HuH-7.5 (cell line): ENCODE results near the gene WDR93.

Experiments
- DNase-seq: peaks from one replicate; pipeline ENCODE4 v3.0.0; 2011; ENCODE audit warnings: low spot score

Gene WDR93

DNA sequence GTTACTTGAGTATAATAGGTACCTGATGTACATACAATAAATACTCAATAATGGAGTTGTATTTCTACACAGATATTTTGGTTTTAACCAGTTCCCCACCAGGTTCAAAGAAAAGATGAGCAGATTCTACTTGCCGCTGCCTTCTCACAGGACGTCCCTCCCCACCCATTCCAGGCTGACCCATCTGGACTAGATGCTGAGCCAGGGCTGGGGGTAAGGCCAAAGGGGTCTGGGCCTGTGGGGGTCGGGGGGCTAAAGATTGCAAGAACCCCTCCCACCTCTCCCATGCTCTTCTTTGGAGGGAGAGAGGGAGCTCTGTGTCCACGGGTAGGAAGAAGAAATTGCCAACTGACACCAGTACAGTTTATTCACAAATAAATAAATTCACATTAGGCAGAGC lies 58.9 kb downstream of the WDR93 start:
- no peak for DNase-seq

DNA sequence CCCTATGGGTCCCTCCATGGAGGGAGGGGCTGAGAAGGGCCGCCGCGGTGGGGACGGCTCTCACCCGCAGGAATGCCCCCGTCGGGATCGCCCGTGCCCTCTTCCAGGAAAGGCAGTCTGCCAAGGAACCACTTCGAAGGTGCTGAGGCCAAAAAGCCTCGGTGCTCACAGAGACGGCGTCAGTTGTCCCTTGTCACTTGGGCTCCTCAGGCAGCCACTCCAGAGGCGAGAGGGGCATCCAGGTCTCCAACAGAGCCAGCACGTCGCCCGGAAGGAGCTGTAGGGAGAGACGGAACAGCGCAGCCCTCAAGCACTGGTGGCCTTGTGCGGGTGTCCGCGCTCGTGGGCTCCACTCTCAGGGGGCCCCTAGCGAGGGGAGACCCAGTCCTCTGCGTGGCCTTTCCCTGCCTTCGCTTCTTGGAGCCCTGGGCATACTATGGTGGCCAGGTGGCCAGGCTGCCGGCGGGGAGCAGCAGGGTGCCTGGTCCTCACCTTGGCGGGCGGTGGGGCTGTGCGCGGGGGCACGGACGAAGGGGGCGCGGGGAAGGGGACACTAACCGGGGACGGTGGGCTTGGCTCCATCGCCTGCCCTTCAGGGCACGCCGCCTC lies 59.4 kb downstream of the WDR93 start:
- DNase-seq, result no peak

DNA sequence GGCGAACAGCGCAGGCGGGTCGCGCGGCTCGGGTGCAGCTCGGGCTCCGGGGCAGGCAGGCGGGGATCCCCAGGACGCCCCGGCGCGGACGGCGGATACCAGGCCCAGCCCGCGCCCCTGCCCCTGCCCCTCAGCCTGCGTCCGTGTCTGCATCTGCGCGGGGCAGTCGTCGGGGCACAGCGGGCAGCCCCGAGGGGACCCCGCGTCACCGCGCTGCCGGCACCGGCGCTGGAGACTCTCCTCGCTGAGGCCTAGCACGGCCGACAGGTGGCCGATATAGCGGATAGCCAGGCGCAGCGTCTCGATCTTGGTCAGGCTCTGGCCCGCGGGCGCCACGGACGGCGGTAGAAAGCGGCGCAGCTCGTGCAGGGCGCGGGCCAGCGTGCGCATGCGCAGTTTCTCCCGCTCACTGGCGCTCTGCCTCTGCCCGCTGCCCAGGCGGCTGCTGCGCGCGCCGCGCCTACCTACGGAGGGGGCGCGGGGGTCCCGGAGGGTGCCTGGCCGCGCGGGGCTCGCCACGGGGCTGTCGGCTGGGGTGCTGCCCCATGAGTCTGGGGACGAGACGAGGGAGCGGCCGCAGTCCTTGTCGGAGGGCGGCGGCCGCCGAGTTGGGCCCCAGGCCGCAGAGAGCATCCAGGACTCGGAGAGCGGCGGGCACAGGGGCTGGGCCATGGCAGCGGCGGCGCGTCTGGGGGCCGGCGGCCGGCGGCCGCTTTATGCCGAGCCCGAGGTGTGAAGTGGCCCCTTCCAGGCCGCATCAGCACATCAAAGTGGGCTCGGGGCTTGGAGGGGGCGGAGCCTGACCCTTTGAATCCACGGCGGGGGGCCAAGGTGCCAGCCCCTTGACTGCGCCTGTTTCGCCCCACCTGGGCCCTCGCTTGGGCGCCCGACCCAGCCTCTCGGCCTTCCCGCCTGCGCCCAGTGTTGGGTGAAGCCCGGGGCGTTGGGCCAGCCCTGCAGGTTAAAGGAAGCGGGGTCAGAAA lies 60.2 kb downstream of the WDR93 start, which contains the start of gene MESP1:
MESP1 (minus strand) TSS at position 690 of the 983 bp plus-strand sequence; CDS start at position 672, 18 bp downstream.
- peak; percentile 98 for DNase-seq

DNA sequence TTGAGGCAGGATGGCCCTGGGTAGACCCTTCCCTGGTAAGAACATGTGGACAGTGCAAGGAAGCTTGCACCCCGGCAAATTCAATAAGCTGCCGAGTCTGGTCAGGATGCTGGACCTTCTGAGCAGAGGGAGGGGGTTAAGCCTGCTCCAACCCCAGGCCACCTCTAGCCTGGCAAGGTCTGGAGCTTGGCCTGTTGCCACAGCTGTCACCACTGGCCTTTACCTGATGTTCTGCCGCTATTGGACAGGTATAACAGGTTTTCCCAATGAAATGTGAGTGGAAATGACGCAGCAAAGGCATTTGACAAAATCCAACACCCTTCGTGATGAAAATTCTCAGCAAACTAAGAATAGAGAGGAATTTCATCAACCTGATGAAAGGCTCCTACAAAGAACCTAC lies 61.1 kb downstream of the WDR93 start:
- no peak for DNase-seq

DNA sequence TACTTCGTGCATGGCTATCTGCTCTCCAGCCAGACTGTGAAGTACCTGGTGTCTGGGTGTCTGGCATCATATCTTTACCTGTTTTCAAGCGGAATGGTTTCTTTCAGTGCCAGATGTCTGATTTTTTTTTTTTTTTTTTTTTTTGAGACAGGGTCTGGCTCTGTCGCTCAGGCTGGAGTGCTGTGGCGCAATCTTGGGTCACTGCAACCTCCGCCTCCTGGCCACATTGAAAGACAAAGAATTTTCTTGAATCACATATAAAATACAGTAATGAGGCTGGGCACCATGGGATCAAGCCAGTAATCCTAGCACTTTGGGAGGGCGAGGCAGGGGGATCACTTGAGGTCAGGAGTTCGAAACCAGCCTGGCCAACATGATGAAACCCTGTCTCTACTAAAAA lies 63.2 kb downstream of the WDR93 start:
- no peak for DNase-seq

DNA sequence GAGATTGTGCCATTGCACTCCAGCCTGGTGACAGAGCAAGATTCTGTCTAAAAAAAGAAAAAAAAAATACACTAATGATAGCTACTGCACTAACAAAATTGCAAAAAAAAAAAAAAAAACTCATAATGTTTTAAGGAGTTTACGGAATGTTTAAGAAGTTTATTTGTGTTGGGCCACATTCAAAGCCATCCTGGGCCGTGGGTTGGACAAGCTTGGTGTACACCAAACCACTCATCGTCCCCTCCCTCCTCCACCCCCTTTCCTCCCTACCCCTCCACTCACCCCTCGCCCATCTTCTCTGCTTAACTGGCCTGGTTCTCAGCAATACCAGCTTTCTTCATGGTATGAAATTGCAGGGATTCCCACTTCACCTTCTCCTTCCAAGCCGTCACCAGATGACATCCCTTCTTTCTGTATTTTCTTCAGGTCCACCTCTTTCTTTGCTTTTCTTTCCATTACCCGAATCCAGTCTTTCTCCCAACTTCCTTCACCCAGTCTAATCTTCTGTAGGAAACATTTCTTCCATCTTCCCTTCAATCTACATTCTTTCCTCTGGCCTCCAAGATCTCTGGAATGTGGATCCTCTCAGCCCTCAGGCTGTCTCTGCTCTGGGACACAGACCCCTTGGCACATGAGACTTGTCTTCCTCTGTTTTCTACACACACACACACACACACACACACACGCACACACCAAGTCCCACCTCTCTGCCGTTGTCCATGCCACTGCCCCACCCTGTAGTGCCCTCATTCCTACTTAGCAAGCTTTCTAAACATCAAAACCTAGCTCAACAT lies 63.9 kb downstream of the WDR93 start:
- no peak for DNase-seq

DNA sequence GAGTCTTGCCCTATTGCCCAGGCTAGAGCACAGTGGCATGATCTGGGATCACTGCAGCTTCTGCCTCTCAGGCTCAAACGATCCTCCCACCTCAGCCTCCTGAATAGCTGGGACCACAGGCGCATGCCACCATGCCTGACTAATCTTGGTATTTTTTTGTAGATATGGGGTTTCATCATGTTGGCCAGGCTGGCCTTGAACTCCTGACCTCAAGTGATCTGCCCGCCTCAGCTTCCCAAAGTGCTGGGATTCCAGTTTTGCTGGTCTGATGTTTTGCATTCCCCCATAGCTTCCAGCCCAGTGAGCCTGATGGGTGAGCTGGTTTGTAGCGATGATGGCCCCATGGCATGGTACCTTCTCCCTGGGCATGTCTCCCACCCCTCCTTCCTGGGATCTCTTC lies 65.1 kb downstream of the WDR93 start:
- DNase-seq, result no peak

DNA sequence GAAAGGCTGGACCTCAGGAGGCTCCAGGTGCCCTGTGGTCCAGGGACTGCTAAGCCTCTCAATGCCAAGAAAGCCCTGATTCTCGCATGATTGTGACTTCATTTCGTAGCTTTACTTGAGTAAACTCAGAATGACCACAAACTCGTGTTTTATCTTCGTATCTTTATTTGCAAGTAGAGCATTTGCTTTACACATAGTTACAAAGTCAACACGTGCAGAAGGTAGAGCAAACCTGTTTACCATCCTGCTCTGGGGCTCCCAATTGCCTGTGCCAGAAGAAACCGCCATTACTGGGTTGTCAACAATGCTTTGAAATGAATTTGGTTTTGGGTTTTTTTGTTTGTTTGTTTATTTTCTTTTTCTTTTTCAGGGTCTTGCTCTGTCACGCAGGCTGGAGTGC lies 66.3 kb downstream of the WDR93 start:
- DNase-seq, result peak; percentile 59

DNA sequence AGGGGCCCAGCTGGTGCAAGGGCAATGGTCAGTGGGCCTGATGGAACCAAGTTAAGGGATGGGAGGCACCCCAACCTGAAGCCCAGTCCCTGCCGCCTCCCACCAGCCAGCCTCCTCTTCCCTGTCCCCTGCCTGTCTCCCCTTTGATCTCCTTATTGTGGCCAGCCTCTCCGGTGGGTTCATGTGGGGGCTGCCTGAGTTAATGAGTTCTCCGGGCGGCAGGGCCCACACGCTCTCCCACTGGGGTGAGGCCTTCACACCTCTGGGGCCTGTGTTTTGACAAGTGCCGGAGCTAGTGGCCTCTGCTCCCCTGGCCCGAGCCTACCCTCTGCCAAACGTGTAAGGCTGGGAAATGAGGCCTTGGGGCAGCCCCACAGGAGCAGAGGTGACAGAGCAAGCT lies 67.7 kb downstream of the WDR93 start:
- no peak for DNase-seq

DNA sequence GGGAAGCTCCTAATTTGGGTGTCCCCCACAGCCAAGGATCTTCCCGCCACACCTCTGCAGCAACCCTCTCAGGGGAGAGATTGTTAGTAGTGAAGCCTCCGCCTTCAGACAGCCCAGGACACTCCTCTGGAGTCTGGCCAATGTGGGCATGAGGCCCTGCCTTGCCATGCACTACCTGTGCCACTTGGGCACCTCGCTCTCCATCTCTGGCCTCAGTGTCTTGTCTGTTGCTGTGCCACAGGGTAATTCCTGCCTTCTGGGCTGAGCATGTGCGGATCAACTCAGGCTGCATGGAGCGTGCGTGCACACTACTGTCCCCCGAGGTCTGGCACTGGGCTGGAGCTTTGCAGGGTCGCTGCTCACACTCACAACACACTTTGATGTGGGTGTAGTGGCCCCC lies 68.4 kb downstream of the WDR93 start:
- DNase-seq, result no peak

DNA sequence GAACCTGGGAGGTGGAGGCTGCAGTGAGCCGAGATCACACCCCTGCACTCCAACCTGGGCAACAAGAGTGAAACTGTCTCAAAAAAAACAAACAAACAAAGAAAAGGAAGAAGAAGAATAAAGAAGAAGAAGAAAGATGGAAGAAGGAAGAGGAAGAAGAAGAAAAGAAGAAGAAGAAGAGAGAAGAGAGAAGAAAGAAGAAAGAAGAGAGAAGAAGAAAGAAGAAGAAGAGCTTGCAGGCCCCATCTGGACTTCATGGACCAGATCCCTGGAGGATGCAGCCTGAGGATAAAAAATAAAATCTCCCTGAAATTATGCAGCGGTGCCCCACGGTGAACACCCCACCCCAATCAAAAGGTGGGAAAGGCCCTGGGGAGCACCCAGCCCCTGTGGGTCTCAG lies 69.2 kb downstream of the WDR93 start:
- no peak for DNase-seq

DNA sequence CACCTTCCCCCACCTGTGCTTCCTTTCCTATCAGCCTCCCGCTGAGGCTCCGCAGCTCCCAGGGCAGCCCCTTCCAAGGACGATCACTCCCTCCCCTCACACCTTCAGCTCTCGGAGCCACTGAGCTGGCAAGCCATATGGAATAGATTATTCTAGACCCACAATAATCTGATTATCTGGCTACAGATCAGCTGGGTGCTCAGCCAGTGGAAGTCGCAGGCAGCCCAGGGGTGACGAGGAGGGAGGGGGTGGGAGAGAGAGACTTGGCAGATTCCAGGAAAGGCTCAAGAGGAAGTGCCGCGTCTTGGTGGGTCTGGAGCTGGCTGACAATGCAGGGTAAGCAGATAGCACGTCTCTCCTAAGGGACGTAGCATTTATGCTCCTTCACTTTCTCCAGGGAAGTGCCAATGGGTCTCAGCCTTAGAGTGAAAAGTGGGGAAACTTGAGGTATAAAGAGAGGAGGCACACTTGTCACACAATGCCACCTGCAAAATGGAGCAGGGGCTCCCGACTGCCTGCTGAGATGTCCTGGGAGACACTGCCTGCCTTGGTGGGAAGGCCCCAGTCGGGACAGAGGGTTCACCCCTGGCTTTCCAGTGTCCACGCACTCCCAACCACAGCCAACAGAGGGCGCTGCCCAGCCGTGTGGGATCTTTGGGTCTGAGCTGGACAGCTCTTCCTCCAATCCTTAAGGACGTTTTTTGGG lies 69.8 kb downstream of the WDR93 start:
- DNase-seq, result peak; percentile 96

DNA sequence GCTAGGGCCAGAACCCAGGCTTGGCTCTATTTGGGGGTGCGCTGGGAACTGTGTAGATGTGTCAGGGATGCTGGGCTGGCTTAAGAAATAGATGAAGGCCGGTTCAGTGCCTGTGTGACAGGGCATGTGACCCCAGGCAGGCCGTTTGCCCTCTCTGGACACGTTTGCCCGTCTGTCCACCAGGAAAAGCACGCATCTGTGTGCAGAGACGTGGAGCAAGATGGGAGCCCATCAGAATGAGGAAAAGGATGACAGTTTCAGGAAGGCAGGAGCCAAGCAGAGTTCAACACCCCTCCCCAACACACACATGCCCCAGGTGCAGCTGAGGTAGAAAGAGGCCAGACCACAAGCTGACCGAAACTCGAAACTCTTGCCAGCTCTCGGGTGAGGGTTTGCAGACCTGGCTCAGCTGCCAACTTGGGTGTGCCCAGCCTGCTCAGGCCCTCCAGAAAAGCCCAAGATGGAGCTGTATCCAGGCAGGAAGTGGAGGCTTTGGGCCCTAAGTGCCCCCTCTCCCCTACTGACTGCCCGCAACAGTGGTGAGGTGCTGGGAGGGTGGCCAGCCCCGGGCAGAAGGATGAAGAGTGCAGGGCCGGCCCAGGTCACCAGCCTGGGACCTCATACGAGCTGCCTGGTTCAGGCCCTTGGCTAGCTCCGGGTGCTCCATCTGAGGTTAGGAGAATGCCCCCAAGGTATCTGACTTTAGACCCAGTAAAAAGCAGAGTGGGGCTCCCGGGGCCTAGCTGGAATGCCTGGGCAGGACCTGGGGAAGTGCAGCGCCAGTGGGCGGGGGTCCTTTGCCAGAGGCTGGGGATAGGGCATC lies 70.6 kb downstream of the WDR93 start:
- no peak for DNase-seq

DNA sequence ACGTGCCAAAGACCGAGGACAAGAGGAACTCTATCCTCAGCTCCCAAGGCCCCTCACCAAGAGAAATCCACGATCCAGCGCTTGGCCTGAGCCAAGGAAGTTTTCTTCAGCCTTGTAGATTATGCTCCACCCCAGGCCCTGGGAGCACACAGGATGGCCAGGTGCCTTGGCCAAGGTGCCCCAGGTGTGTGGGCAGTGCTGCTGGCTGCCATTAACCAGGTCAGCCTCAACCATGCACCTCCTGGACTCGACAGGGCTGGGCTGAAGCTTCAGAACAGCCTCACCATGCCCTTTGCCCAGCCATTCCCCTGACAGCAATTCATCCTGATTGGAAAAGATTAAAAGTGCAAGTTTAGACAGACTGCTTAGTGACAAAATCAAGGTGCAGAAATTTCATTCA lies 71.3 kb downstream of the WDR93 start:
- DNase-seq, result no peak

DNA sequence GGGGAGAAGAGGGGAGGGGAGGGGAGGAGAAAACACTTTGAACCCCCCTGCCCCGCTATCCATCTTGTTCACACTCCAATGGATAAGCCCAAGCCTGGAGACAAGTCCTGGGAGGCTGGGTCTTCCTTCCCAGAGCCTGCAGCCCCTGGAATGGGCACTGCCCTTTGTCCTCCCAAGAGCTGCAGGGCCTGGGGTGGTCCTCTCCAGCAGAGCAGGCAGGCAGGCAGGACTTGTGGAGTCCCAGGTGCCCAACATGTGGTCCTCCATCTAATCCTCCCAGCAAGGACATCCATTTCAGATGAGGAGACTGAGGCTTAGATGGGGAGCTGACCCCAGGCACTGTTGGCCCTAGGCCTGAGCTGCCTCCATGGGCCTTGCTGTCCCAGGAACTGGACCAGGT lies 75.1 kb downstream of the WDR93 start:
- DNase-seq, result no peak

DNA sequence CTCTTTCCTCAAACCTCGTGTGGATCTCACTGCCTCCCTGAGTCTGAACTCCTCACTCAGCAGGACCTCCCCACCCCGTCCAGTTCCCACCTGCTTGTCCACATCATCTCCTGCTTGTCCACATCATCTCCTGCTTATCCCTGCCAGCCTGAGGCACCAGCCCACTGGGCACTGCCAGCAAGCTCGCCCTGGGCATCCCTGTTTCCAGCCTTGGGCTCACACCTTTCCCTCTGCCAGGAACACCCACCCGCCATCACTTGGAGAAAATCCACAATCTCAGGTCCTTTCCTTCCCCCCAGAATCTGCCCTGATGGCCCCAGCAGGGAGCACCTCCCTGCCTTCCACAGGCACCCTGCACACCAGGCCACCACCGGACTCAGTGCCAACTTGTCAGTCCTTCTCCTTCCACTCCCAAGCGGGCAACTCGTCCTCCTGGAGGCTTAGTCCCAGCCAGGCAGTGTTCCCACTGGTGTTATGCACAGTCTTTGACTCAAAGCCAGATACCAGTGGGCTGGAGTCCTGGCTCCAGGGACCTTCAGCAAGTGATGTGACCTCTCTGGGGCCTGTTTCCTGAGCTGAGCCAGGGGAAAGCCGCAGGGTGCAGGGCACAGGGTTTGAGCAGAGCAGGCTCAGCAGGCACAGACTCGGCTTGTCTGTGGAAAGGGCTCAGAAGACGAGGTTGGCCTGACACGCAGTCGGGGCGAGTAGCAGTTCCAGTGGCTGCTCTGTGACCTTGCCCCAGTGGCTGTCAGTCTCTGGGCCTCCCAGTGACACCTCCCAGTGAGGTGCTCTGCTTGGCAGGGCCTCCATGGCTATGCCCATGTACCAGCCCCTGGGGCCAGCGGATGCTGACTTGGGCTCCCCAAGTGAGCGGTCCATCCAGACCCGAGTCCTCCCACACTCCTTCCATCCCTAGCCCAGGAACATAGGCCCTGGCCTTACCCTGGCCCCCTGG lies 76.0 kb downstream of the WDR93 start:
- no peak for DNase-seq

DNA sequence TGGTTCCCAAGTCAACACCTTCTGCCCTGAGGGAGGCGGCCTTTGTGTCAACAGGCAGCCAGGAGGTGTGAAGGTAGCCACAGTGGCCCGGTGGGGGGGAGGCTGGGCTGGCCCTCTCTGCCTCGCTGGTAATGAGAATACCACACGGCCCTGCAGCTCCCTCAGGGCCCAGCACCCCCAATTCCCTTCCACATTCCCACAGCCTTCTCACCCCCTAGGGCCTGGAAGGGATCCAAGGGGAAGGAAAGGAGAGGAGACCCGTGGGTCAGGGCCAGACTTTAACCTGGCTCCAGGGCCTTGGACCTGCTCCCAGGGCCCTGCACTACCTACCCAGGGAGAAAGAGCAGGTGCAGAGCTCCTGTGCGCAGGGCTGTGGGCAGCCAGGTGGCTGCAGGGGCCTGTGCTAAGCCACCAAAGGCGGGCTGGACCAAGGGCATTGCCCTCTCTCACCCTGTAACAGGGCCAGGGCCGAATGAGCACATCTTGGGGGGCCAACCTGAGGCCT lies 76.9 kb downstream of the WDR93 start:
- DNase-seq, result no peak

DNA sequence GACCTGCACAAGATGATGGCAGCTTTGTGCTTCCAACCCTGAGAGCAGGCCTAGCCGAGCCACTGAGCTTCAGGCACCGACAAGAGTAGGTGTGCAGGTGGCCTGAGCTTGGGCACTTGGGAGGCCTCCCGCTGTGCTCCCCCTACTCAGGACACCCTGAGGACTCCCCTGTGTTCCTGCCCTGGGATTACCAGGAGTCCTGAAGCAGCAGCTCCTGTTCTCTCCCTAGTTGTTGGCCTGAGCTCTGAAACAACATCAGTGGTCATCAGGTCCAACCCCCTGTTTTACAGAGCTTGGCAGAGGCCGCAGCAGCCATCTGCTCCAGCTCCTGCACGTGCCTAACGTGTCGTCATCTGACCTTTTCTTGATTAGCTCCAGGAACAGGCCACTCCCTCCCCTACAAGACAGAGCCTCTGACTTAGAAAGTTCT lies 77.5 kb downstream of the WDR93 start:
- DNase-seq, result no peak

DNA sequence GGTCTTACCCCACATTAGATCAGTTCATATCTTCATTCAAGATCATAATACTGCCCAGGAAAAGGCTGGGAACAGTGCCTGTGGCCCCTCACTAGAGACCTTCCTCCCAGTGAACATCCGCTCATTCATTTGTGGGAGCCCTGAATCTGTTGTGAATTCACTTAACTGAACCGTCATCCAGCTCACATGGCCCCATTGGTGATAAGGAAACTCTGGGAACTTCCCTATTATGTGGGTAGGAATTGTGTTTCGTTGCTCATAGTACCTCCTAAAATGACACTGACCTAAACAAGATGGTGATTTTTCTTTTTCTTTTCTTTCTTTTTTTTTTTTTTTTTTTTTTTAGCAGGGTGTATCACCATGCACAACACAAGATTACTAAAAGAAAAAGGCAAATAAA lies 78.8 kb downstream of the WDR93 start:
- DNase-seq, result no peak

DNA sequence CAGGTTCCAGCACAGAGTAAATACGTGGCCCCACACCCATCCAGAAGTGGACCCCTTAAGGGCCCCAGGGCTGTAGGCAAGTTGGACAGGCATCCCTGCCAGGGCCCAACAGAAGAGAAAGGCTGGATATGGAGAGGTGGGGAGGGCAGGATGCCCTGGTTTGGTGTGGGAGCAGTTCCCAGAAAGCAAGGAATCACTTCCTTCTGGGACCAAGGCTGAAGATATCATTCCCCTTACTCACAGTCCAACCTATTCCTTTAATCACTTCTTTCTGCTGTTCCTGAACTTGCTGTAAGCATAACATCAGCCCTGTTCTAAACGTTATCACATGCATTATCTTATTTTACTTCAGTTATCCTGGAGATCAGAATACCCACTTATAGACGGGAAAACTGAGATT lies 79.4 kb downstream of the WDR93 start:
- no peak for DNase-seq
